Putamen (tissue), 1 donor: Measurements from ENCODE around the gene SSBP3.

Experiments used
- DNase-seq: peaks from one replicate; pipeline ENCODE4 v3.0.0-alpha.2; 2016; ENCODE audit warnings: low spot score

Gene SSBP3

GRCh38 chr1:54328066-54328636 lies 78.0 kb downstream of the SSBP3 start:
- no peak for DNase-seq

- no peak for DNase-seq
Observed at GRCh38 chr1:54327386-54328065, 78.7 kb downstream of the SSBP3 start.

- no peak for DNase-seq
Observed at GRCh38 chr1:54326543-54327385, 79.4 kb downstream of the SSBP3 start.

GRCh38 chr1:54325703-54326461 lies 80.3 kb downstream of the SSBP3 start:
- DNase-seq, result no peak

GRCh38 chr1:54325284-54325683 lies 80.9 kb downstream of the SSBP3 start:
- no peak for DNase-seq

- no peak for DNase-seq
Observed at GRCh38 chr1:54324251-54325140, 81.7 kb downstream of the SSBP3 start.

GRCh38 chr1:54323921-54324250 lies 82.3 kb downstream of the SSBP3 start:
- DNase-seq, result no peak

- no peak for DNase-seq
Observed at GRCh38 chr1:54323324-54323739, 82.9 kb downstream of the SSBP3 start.

- no peak for DNase-seq
Observed at GRCh38 chr1:54318246-54318814, 87.9 kb downstream of the SSBP3 start.

GRCh38 chr1:54317084-54317483 lies 89.1 kb downstream of the SSBP3 start:
- DNase-seq, result no peak

GRCh38 chr1:54315099-54315498 lies 91.1 kb downstream of the SSBP3 start:
- no peak for DNase-seq

GRCh38 chr1:54314696-54315095 lies 91.5 kb downstream of the SSBP3 start:
- no peak for DNase-seq

- no peak for DNase-seq
Observed at GRCh38 chr1:54312796-54313316, 93.3 kb downstream of the SSBP3 start.

GRCh38 chr1:54311506-54311905 lies 94.7 kb downstream of the SSBP3 start:
- DNase-seq, result no peak

GRCh38 chr1:54310439-54311328 lies 95.5 kb downstream of the SSBP3 start:
- no peak for DNase-seq

GRCh38 chr1:54309631-54310366 lies 96.4 kb downstream of the SSBP3 start:
- DNase-seq, result peak; percentile 62

GRCh38 chr1:54307305-54307704 lies 98.9 kb downstream of the SSBP3 start:
- no peak for DNase-seq

- DNase-seq, result no peak
Observed at GRCh38 chr1:54305906-54306514, 100.2 kb downstream of the SSBP3 start.

- no peak for DNase-seq
Observed at GRCh38 chr1:54304518-54304917, 101.7 kb downstream of the SSBP3 start.
